ENCODE results near the gene GMCL1.

DNA sequence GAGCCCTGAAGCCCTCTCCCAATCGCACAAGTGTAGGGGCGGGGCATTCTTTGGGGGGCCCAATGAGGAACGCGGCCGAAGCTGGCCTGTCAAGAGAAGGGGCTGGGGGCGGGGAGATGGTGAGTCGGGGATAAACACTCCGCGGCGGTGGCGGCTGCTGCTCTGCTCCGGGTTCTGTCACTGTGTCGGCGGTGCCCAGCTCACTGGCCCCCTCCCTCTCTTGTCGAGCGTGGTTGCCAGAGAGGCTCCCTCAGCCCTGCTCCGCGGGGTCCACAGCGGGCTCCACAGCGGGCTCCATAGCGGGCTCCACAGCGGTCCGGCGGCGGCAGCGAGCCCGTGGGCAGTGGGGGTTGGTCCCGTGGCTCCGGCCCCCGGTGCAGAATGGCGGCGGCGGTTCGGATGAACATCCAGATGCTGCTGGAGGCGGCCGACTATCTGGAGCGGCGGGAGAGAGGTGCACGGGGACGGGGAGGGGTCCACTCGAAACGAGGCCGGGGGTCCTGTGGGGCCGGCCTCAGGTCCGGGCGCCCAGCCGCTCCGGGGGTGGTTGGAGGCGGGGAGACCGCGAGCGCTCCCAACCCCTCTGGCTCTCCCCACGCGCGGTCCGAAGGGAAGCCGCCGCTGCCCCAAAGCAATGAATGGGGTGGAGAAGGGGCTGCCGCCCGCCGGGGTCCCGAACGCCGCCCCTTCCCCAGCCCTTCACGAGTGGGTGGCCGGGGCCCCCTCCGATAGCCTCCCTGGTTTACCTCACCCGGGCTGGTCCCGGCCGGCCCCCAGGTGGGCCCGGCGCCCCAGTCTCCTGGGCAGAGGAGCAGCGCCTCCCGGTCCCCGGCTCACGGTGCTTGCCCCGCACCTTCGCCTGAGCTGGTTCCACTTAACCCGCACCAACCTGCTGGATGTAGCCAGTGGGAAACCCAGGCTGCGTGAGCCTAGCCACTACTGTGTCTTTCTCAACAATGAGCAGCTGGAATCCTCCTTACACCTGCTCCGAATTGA lies 85.8 kb downstream of the GMCL1 start, which contains the start of gene MXD1:
- TF ChIP-seq, protein P1, sequence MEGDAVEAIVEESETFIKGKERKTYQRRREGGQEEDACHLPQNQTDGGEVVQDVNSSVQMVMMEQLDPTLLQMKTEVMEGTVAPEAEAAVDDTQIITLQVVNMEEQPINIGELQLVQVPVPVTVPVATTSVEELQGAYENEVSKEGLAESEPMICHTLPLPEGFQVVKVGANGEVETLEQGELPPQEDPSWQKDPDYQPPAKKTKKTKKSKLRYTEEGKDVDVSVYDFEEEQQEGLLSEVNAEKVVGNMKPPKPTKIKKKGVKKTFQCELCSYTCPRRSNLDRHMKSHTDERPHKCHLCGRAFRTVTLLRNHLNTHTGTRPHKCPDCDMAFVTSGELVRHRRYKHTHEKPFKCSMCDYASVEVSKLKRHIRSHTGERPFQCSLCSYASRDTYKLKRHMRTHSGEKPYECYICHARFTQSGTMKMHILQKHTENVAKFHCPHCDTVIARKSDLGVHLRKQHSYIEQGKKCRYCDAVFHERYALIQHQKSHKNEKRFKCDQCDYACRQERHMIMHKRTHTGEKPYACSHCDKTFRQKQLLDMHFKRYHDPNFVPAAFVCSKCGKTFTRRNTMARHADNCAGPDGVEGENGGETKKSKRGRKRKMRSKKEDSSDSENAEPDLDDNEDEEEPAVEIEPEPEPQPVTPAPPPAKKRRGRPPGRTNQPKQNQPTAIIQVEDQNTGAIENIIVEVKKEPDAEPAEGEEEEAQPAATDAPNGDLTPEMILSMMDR (conservative IDR thresholded peaks at IDR 0.05): no peak
- TF ChIP-seq ZFX (IDR thresholded peaks at IDR 0.05): no peak

All from C4-2B (cell line).